Activated CD8-positive, alpha-beta T cell treated with anti-CD3 and anti-CD28 coated beads for 36 hours (primary cell): ENCODE results near the gene PGBD2. TPM values are rescaled to one million over a fixed set of nuclear protein-coding genes. Genes with fewer than 3 reads are reported as not detected.

Experiments
- ATAC-seq: fragments of 200-7000 bp; cut with Tn5 transposase; one replicate; pipeline ENCODE4 v1.10.0; 2021; ENCODE audit warnings: mild to moderate bottlenecking, moderate library complexity
- CTCF ChIA-PET: fragments of 350-600 bp; sonication (Branson Sonifier 250); formaldehyde crosslinking; loops from one replicate; lab custom pipeline; 2021; ENCODE audit warnings: antibody characterized with exemption; lab: Charles Lee
- POLR2A ChIA-PET: fragments of 350-600 bp; sonication (Branson Sonifier 250); formaldehyde crosslinking; loops from one replicate; lab custom pipeline; 2021; ENCODE audit warnings: antibody characterized with exemption; lab: Charles Lee
- DNase-seq: peaks from one replicate; pipeline ENCODE4 v3.0.0-alpha.2; 2020
- H3K27ac Mint-ChIP-seq: one replicate; pipeline ENCODE4 v1.8.0; 2021; ENCODE audit warnings: mild to moderate bottlenecking, mixed read lengths
- H3K27me3 Mint-ChIP-seq: one replicate; pipeline ENCODE4 v1.8.0; 2021; ENCODE audit warnings: mixed read lengths
- H3K36me3 Mint-ChIP-seq: one replicate; pipeline ENCODE4 v1.8.0; 2021; ENCODE audit warnings: low read depth, mixed read lengths
- H3K4me1 Mint-ChIP-seq: one replicate; pipeline ENCODE4 v1.8.0; 2021; ENCODE audit warnings: low read depth, mixed read lengths
- H3K4me3 Mint-ChIP-seq: one replicate; pipeline ENCODE4 v1.8.0; 2021; ENCODE audit warnings: mild to moderate bottlenecking, moderate library complexity, mixed read lengths
- H3K9me3 Mint-ChIP-seq: one replicate; pipeline ENCODE4 v1.8.0; 2021; ENCODE audit warnings: mixed read lengths
- intact Hi-C: fragments of 100-400 bp; cut with micrococcal nuclease; formaldehyde crosslinking; loops from one replicate; pipeline ENCODE4 v1.10.0; 2022
- total RNA-seq, 2 experiments: library from RNA; stranded (reverse); gene quantifications; one replicate each; pipeline ENCODE4 v1.2.3, GENCODE V29; 2021
- TF ChIP-seq, protein P1 (sequence below): fragments of 200-600 bp; IDR thresholded peaks from one replicate; pipeline ENCODE4 v1.8.0; 2022; ENCODE audit warnings: antibody characterized with exemption, mild to moderate bottlenecking

PGBD2 gene
- total RNA-seq, 2 experiments from 2014 or later = 3.2 to 3.4 TPM

- Mint-ChIP-seq H3K36me3 (peaks cover 11% of the 10 kb centered on the region), H3K4me3 (no peak overlapping the region), H3K9me3 (no peaks in the 10 kb centered on the region), H3K27me3 (no peaks in the 10 kb centered on the region), H3K4me1 (peaks cover 9% of the 10 kb centered on the region), H3K27ac (no peak overlapping the region)
- ATAC-seq = no peak
- CTCF ChIA-PET = interaction anchor here (1.7 kb wide), 1 partner anchor 40 kb away, joined by 5 read pairs; no protein-coding TSS in a partner anchor
- intact Hi-C loops = no loop called here
- POLR2A ChIA-PET = no interaction called here
- TF ChIP-seq, protein P1, sequence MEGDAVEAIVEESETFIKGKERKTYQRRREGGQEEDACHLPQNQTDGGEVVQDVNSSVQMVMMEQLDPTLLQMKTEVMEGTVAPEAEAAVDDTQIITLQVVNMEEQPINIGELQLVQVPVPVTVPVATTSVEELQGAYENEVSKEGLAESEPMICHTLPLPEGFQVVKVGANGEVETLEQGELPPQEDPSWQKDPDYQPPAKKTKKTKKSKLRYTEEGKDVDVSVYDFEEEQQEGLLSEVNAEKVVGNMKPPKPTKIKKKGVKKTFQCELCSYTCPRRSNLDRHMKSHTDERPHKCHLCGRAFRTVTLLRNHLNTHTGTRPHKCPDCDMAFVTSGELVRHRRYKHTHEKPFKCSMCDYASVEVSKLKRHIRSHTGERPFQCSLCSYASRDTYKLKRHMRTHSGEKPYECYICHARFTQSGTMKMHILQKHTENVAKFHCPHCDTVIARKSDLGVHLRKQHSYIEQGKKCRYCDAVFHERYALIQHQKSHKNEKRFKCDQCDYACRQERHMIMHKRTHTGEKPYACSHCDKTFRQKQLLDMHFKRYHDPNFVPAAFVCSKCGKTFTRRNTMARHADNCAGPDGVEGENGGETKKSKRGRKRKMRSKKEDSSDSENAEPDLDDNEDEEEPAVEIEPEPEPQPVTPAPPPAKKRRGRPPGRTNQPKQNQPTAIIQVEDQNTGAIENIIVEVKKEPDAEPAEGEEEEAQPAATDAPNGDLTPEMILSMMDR = no peak
- no peak for DNase-seq
These were observed 7.9 kb downstream of the PGBD2 start for GRCh38 chr1:248913933-248914332.

- H3K27ac Mint-ChIP-seq = no peak overlapping the region
- H3K4me3 Mint-ChIP-seq = no peak overlapping the region
- ATAC-seq (no peak), DNase-seq (no peak)
- H3K4me1 Mint-ChIP-seq = peaks cover 5% of the 10 kb centered on the region
- H3K27me3 Mint-ChIP-seq = no peaks in the 10 kb centered on the region
- intact Hi-C loops = no loop called here
- TF ChIP-seq, protein P1 = no peak
- CTCF ChIA-PET = interaction anchor here (1.7 kb wide), 1 partner anchor 41 kb away, joined by 5 read pairs; no protein-coding TSS in a partner anchor
- POLR2A ChIA-PET = interaction anchor here (1.3 kb wide), 1 partner anchor 40 kb away, joined by 3 read pairs; no protein-coding TSS in a partner anchor
- peaks cover 19% of the 10 kb centered on the region for H3K36me3 Mint-ChIP-seq
- no peaks in the 10 kb centered on the region for H3K9me3 Mint-ChIP-seq
These were observed 8.9 kb downstream of the PGBD2 start for GRCh38 chr1:248914796-248915381.

DNA sequence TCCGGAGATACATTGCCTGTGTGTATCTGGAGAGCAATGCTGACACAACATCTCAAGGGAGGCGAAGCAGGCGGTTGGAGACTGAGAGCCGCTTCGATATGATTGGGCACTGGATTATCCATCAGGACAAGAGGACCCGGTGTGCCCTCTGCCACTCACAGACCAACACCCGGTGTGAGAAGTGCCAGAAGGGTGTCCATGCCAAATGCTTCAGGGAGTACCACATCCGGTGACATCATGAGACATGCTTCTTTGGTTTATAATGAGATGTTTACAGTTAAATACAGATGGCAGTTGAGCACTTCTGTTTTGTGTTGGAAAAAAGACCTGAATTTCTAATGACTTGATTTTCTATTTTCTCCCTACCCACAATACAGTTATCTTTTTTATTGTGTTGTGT lies 12.1 kb downstream of the PGBD2 start:
- POLR2A ChIA-PET = no interaction called here
- intact Hi-C loops = no loop called here
- Mint-ChIP-seq H3K4me3 (no peak overlapping the region), H3K36me3 (peaks cover 20% of the 10 kb centered on the region), H3K4me1 (peaks cover 5% of the 10 kb centered on the region), H3K9me3 (no peaks in the 10 kb centered on the region), H3K27ac (no peak overlapping the region), H3K27me3 (no peaks in the 10 kb centered on the region)
- no peak for ATAC-seq
- CTCF ChIA-PET = no interaction called here
- TF ChIP-seq, protein P1 = no peak
- DNase-seq = no peak

DNA sequence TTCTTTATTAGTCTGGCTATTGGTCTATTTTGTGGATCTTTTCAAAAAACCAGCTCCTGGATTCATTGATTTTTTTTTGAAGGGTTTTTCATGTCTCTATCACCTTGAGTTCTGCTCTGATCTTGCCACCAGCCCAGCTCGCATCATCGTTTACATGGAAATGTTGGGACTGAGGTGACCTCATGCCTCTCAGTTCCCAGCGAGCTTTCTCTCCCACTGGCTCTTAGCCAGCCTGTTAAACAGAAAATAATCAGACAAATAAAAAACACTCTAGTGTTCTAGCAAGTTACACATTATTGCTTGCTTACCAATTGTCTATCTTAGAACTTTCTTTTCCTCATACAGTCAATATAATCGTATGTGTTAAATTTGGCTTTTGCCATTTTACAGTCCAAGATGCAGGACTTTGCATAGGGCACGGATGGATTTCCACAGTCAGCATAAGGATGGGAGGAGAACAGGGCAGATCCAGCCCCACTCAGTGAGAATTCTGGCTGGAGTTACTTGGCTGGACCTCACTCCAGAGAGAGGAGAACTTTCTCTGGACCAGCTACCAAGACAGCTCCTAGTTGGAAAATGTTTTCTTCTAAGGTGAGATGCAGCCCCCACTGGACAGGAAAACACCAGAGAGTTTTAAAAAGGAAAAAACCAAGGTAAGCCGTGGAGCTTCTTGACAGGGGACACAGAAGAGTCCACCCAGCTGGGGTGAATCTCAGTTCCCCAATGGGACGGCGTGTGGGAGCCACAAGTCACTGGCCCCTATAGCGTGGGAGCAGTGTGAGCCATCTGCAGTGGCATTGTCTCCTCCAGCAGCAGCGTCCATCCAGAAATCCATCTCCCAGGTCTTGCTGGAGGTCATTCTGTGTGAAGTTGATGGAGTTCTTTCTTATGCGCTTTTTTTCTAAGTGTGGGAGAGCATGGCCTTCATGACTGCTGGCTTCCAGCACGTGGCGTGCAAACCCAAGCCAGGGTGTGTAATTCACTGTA lies 17.6 kb downstream of the PGBD2 start:
- intact Hi-C loops = no loop called here
- H3K4me3 Mint-ChIP-seq = no peak overlapping the region
- DNase-seq (no peak), ATAC-seq (no peak)
- no peaks in the 10 kb centered on the region for H3K27me3 Mint-ChIP-seq
- POLR2A ChIA-PET = no interaction called here
- TF ChIP-seq, protein P1 = no peak
- CTCF ChIA-PET = interaction anchor here (0.7 to 1.4 kb wide), 4 partner anchors 14 to 82 kb away, joined by 3 read pairs; no protein-coding TSS in a partner anchor
- H3K4me1 Mint-ChIP-seq = peaks cover 26% of the 10 kb centered on the region
- no peaks in the 10 kb centered on the region for H3K9me3 Mint-ChIP-seq
- H3K27ac Mint-ChIP-seq = no peak overlapping the region
- H3K36me3 Mint-ChIP-seq = peaks cover 11% of the 10 kb centered on the region
